Activated T-helper 1 cell treated with anti-CD3 and anti-CD28 coated beads, Interleukin-2, amount 50 U/mL, for 16 hours (primary cell): Measurements from ENCODE around the gene FARS2.

Source experiments
- DNase-seq, 2 donors: peaks; one replicate each; pipeline ENCODE4 v3.0.0-alpha.2; 2020; ENCODE audit warnings: low read depth in 1 of 2, low spot score in 1 of 2

Gene FARS2

DNA sequence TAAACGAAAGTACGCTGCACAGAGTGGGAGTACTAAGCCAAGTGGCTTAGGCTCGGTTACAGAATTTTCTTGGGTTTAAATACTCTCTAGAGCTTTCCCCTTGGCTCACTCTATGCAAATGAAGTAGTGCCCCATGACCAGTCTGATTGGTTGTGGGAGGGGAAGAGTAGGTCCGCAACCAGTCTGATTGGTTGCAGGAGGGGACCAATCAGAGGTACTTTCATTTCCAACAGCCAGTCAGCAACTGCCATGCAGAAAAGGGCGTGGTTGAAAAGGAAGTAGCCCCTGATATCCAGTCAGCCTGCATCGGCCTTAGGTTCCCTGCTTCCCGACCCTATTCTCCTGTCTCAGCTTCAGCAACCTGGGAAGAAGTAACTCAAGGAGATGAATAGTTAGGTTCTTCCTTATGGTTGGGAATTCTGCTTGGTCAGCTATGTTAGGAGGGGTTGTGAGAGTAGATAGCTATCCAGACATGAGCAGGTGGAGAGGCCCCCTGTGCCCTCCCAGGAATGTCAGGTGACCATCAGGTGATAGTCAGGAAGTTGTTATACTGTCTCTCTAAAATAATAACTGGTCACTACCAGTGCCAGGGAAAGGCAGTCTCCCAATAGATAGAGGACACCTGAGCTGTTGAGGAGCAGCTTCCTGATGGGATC is 57.4 kb downstream of the FARS2 start:
- no peak for DNase-seq

- no peak for DNase-seq
These were observed 62.7 kb downstream of the FARS2 start for GRCh38 chr6:5323979-5324378.

DNA sequence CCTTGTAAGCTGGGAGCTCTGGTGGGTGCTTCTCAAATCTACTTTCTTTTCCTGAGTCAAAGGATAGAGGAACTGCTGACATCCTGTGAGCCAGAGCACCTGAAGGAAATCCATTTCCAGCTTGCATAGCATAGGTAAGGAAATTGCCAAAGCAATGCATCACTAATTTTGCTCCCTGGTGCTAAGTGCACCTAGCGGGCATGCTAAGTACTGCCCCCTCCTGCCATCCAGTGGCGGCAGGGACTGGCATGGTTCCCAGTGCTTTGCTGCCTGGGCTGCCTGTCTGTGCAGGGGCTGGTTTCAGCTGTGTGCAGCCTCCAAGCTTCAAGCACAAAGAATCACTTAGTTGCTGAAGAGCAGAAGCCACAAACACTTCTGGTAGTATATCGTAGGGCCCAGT is 63.9 kb downstream of the FARS2 start:
- no peak for DNase-seq

- DNase-seq = no peak
These were observed 64.8 kb downstream of the FARS2 start for GRCh38 chr6:5326022-5326641.

DNA sequence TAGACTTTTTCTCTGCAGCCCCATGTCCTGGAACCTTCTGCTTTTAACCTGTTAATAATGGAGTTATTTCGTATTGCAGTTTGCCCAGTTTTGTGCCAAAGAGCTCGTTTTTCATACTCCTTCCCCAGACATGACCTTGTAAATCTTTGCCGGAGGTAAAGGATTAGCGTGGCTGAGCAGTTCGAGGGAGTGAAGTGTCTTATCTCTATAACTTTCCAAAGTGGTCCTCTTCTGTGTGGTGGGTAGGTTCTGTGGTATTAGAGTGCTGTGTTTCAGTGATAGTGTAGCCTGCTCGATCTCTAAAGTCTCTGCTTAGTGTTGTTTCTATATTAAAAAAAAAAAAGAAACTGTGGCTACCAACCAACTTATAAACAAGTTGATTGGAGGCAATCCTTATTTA is 67.5 kb downstream of the FARS2 start:
- no peak for DNase-seq

DNA sequence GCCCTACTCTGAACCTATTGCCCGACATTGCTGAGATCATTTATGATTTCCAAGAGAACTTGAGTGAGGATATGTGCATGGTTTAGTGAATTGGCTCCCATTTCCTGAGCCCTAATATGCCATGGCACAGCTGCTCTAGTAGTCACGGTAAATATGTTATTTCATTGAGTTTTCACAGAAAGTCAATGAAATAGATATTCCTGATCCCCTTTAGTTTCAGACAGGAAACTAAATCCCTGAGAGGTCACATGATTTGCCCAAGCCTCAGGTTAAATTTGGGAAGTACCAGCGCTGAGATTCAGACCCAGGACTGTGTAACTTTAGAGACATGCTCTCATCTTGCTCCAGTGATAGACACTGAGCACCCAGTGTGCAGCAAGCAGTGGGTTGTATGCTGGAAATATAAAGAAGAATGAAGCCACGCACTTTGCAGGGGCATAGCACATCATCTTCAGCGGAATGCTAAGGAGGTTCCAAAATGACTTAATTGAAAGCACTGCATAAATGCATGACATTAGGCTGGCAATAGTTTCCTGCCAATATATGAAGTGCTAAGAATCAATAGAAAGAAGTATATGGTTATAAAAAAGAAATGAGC is 70.6 kb downstream of the FARS2 start:
- DNase-seq = no peak

DNA sequence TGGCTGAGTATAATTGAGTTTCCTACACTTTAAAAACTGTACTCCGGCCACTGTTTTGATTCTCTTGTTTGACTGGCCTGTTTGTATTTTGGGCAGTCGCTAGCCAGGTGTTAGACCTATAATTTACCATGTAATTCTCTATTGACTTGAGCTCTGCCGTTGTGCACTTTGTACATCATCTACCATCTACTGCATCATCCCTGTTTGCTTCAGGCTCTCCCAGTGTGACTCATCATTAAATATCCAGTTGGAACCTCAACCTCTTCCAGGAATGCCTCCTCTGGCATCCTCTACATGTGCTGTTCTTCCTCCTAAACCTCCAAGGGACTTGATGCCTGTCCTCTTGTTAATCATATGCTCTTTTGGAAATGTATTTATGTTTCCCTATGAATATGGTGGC is 72.3 kb downstream of the FARS2 start:
- no peak for DNase-seq

DNA sequence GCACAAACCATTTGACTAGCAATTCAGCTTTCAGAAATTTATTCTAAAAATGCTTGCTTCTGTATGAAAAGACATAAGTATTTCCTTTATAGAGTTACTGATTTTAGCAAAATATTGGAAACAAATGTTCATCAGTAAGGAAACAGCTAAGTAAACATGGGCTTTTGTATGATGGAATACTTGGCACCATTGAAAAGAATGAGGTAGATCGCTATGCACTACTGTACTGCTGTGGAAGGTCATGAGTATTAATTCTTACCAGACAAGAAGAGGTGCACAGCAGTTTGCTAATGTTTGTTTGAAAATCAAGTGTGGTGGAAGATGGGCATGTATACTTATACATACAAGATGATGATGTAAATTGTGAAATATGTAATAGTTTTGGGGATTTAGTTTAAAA is 73.0 kb downstream of the FARS2 start:
- no peak for DNase-seq

DNA sequence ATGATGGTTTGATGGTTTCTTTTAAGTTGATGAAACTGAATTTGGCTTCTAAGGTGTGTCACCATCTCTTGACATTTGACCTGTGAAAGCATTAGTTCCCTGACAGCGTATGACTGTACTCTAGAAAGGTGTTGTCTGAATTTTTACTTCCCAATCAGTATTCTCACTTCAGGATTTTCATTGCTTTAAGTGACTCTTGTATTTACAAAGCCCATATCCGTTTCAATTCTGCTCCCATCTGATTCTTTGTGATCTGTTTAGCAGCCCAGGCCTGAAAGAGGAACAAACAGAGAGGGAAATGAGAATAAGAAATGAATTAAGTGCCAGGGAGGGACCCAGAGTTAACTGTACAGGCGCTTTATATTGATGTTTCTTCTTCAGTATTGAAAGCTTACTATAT is 73.7 kb downstream of the FARS2 start:
- DNase-seq = no peak

- no peak for DNase-seq
These were observed 76.3 kb downstream of the FARS2 start for GRCh38 chr6:5337573-5337972.

- DNase-seq = no peak
These were observed 77.1 kb downstream of the FARS2 start for GRCh38 chr6:5338177-5338960.

DNA sequence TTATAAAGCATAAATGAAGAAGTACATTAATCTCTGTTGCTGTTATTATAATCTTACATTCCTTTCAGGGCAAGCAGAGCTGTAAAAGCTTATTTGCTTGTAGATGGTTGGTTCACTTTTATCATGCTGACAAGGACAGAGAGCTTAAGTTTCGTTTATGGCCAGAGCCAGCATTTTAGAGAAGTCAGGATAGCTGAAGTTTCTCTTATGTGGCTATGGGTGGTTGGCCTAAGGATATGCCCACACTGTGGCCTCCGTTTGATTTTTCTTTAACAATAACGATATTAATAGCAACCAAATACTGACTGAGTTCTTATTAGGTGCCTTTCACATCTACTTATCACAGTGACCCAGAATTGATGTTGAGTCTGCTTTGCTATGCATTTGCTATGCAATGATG is 78.5 kb downstream of the FARS2 start:
- DNase-seq = no peak

- no peak for DNase-seq
These were observed 80.5 kb downstream of the FARS2 start for GRCh38 chr6:5341845-5342244.

DNA sequence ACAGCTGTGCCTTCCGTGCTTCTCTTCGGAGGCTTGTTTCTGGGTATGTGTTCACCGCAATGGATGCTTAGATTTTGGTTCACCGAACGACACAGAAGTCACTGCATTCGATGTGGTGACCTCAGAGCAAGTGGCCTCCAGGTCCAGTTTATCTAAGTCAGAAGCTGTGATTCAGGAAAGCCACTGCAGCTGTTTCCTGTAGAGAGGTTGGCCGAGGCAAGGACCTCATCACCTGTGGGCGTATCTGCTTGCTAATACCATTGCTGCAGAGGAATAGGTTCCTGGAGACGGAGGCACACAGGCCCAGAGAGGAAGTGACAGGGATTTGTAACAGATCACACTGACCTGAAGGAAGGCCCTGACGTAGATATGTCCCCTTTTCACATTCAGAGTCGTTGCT is 82.7 kb downstream of the FARS2 start:
- no peak for DNase-seq

GRCh38 chr6:5345324-5345723 is 84.0 kb downstream of the FARS2 start:
- DNase-seq = no peak

GRCh38 chr6:5351552-5352210 is 90.4 kb downstream of the FARS2 start:
- DNase-seq = no peak

DNA sequence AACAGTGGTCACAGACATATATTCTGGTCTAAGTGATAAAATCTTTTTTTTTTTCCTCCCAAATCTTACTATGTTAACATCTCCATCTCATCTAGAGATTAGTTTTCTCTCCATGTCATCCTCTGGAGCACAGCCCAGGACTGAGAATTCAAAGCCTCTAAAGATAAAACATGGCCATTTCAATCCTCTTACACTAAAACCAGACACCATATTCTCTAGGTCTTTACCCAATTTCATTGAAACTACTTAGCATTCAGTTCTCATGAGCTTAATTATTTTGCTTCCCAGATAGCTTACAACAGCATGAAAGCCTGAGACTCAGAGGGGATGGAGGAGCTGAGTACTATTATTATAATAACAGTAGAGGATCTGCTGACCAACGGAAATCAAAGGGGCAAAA is 92.7 kb downstream of the FARS2 start:
- DNase-seq = no peak

- DNase-seq = no peak
These were observed 96.2 kb downstream of the FARS2 start for GRCh38 chr6:5357486-5357885.

- DNase-seq = no peak
These were observed 98.1 kb downstream of the FARS2 start for GRCh38 chr6:5359417-5359816.

DNA sequence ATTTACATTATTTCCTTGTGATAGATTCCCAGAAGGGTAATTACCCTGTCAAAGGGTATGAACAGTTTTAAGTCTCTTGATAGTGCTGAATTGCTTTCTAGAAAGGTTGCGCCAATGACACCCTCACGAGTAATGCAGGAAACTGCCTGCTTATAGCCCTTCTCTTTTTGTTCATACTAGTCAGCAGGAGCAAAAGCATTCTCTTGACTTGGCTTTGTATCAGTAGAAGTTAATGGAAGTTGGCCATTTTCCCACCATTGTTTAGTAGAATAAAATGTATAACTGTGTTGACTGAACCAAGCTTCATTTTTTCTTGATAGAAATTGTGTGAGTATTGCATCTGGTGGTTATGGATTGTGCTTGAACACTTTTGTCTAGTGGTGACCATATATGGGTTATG is 100.1 kb downstream of the FARS2 start:
- no peak for DNase-seq

DNA sequence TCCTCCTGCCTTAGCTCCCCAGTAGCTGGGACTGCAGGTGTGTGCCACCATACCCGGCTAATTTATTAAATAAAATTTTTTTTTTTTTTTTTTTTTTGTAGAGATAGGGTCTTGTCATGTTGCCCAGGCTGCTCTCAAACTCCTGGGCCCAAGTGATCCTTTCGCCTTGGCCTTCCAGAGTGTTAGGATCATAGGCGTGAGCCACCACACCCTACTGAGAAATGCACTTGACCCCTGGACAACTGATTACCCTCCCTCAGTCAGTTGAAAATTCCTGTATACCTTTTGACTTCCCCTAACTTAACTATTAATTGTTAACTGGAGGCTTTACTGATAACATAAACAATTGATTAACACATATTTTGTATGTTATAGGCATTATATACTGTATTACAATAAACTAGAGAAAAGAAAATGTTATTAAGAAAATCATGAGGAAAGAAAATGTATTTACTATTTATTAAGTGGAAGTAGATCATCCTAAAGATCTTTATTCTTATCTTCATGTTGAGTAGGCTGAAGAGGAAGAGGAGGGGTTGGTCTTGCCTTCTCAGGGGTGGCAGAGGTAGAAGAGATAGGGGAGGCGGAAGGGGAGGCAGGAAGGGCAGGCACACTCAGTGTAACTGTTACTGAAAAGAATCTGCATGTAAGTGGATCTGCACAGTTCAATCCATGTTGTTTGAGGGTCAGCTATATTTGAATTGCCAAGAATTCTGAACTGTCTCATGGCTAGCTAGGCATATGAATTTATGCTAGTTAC is 104.3 kb downstream of the FARS2 start:
- no peak for DNase-seq
